HG02973 (cell line): Measurements from ENCODE around the gene SUPT3H.

Experiments
- ATAC-seq: cut with Tn5 transposase; IDR thresholded peaks from one replicate; pipeline ENCODE4 v1.9.1; 2021; ENCODE audit warnings: moderate library complexity; ENCODE audit not compliant: unreplicated experiment

The SUPT3H gene

DNA sequence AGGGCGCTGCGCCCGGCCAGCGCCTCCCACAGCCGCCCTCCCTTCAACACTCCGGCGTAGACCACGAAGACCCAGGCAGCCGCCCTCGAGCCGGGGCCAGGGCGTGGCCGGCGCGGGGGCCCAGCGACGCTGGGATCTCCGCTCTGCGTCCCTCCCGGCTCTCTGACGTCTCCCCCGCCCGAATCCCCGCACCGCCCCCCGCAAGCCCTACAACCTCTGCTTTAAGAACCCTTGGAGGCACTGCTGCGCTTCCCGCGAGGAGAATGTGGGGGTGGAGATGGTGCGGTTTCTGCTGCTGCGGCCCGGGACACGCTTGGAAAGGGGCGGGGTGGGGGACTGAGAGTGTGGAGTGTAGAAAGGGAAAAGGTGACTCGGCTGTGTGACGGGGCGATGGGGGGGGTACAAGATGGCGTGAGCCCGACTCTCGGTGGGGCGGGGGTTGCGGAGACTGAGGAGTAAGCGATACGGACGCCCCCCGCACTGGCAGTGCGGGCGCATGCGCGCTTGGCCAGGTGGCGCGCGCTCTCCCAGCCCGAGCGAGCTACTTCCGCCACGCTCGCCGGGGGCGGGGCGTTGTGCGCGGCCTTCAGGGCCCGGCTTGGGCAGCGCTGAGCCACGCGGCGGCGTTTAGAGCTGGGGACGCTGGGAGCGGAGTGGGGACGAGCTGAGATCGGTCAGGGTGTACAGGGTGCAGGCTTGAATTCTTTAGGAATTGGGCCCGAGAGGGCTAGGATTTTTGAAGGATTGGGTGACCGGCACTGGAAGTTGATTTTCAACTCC is at the start of gene SUPT3H:
TSS of gene SUPT3H (minus strand) at position 381 of the 780 bp plus-strand sequence.
- peak; percentile 88 for ATAC-seq

DNA sequence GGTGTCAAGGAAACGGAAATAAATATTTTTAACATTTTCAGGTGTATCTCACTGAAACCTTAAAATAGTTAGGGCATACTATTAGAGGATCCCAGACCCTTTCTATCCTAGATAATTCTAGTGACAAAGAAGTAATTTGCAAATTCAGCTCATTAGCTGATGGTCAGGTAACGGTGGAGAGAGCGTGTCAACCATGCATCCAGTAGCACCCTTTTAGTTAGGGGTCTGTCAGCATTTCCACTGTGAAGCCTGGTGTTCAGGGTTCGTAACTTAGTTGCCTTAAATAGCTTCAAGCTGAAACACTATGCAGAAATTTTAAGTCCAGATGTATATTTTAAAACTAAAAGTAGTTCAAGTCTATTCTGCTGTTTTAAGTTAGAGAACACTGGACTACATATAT is 48.5 kb upstream of the SUPT3H start:
- no peak for ATAC-seq

GRCh38 chr6:45424451-45424861 is 46.7 kb upstream of the SUPT3H start:
- no peak for ATAC-seq

DNA sequence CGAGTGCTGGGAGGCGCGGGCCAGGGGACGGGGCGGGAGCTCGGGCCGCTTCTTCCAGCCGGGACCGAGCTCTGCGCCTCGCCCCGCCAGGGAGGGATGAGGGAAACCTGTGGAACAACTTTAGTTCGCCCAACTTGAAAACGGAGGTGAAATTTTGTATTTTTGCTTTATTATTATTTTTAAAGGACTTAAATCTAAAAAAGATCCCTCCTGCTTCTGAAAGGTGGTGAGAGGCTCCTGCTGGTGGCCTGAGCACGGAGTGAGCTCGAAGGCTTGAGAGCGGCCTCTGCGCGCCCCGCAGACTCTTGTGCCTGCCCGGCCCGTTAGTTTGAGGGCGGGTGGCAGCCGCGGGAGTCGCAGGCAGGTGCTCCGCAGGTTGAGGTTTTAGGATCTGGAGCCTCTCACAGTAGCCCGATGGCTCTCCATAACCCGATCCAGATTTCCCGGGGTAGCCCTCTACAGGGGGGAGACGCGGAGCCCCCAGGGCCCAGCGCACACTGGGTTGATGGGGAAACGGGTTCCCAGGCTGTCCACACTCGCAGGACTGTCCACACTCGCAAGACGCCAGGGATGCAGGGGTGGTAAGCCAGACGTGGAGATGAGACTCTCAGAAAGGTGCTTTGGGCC is 46.2 kb upstream of the SUPT3H start:
- no peak for ATAC-seq

GRCh38 chr6:45423111-45423823 is 45.5 kb upstream of the SUPT3H start:
- no peak for ATAC-seq

GRCh38 chr6:45422503-45423110 is 44.9 kb upstream of the SUPT3H start:
- ATAC-seq: no peak

DNA sequence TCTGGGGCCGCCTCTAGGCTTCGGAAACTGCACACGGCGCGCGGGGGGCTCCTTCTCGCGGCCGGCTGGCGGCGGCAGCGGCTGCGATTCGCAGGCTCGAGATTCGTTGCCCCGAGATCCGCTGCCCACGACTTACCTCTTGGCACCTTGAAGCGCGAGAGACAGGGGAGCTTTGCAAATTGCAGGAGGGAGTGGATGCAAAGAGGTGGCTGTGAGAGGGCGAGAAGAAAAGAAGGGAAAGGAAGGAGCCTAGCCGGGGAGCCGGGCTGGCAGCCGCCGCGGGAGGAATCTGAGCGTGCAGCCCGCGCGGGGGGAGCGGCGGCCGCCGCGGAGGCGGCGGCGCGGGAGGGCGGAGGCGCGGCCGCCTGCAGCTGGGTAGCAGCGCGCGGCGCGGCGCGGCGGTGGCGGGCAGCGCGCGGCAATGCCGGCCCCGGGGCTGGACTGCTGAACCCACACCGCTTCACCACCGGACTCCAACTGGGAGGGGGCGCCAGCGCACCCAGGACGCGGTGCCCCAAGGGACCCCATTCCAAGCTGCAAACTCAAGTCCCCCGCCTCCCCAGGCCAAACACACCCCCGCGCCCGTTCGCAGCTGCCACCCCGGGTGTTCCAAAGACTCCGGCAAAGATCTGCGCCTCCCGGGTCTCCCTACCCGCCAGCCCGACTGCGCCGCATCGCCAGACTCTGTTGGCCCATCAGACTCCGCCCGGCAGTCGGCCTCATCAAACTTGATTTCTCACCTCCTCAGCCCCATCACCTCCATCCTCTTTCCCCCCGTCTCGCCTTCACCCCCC is 44.2 kb upstream of the SUPT3H start:
- ATAC-seq: no peak

DNA sequence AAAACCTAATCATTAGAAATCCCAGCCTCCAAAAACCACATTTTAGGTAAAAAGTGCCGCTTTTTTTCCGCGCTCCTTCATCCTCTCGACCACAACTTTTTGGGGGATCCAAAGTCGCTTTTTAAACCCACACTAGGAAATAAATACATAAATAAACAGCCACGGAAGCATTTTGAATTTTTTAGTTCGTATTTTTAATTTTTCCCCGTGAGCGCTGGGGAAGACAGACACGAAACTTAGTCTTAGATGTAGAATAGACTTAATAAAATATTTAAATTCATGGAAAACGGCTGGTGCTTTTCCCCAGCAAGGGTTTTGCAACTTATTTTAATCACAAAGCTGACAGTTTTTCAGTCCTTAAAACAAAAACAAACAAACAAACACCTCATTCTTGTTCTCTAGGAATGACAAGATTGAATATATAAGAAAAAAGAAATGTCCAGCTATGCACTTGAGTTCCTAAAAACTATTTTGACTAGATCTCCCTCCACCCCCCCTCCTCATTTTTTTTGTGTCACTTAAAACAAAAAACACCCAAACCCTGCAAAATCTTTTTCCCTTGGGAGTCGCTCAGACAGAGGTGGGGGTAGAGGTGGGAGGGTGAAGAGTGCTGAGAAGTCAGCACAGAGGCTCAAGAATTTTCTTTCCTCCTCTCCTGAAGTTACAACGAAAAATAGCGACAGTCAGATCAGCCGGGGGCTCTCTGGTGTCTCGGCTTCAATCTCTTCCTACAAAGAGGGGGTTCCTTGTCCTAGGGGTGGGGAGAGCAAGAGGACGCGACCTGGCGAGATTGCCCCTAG is 43.4 kb upstream of the SUPT3H start:
- no peak for ATAC-seq

DNA sequence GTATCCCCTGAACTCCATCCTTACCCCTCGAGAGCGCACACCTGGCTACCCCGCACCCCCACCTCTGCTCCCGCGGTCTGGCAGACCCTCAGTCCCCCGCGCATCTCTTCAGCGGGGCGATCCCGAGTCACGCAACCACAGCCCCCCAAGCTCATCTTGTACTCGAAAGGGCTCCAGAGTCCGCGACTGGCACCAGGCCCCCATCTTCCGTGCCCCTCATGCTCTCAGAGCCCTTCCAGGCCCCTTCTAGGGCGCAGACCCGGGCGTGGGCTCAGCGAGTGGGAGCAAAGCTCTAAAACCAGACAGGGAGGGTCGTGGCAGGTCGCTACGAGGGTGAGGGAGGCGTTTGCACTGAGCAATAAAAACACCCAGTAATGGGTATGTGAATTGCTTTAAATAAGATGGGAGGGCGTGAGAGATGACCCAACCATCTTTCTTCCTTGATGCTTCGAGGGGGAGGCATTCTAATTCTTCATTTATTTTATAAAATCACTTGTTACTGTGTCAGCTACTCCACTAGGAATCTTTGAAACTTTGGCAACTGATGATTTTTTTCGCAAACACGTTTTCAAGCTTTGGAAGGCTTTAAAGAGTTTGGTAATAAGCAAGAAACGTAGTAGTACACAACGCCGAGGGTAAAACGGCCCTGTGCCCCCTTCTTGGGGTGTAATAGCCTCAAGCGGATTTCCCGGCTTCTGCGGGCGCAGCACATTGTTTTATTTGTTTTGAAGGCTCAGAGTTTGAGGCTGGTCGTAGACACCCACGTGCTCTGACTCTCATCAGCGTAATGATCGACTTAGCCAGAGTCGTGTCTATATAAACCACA is 42.6 kb upstream of the SUPT3H start:
- ATAC-seq: no peak

DNA sequence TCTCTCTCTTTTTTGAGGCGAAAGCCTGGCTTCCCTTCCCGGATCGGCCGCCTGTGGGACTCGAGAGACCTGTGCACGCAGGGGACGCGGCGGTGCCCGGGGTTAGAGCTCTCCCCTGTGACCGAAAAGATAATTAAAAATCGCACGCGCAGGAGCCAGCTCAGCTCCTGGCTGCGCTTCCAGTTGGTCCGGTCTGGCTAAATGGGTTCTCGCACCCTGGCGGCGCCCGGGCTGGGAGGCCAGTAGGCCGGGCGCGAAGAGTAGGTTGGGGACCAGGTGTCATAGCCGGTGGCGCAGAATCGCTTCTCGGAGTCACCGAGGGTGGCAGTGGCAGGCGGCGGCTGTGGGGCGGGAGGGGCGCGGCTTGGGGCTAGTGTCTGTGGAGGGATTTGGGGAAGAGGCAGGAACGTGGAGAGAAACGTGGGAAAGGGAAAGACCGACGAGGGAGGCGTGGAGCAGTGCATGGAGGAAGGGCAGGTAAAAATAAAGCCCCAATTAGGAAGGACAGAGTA is 41.9 kb upstream of the SUPT3H start:
- no peak for ATAC-seq

GRCh38 chr6:45417436-45417835 is 39.7 kb upstream of the SUPT3H start:
- no peak for ATAC-seq

GRCh38 chr6:45416700-45417099 is 39.0 kb upstream of the SUPT3H start:
- ATAC-seq: no peak

DNA sequence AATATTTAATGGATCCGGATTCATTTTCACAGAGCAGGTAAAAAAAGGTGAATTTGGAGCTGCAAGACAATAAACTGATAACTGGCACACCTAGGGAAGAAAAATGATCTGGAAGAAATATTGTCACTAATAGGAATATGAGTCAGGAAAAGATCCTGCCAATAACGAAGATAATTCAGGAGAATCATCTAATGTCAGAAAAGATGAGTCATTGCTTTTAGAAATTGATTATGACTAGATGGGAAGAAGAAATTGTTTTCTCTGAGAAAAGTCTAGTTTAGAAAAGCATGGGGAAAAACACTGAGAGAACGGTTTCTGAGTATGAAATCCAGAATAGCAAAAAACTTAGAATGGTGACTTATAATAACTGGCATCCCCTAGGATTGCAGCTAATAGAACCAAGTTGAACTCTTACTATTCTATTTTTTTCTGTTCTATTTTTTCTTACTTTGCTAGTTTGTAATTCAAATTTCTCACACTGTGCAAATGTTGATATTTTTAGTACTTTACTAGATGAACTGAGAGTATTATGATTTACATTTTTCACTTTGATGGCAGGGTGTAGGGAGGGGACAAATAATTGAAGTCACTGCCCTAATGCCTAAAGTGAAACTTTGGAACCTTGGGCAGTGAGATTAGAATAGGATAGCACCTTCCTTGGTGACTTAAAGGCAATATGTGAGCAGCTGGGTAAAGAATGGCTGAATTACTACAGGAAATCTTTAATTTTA is 38.2 kb upstream of the SUPT3H start:
- no peak for ATAC-seq

DNA sequence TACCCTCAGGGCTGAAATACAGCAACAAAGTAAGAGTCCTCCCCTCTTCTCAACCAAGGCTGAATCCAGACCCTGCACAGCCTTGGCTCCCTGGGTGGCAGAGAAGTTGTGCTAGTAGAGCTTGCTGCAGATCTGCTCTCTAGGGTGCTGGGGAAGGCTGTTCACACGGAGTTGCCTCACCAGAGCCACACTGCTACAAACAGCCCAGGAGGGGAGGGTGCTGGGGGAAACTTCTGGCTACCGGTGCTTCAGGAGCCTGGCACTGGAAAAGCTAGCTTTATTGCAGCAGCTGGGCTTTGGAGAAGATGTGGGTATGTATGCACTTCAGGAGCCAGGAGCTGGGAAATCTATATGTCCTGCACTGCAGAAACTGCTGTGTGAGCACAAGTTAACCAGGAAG is 37.6 kb upstream of the SUPT3H start:
- ATAC-seq: no peak

- ATAC-seq: no peak
Observed at GRCh38 chr6:45411959-45412358, 34.2 kb upstream of the SUPT3H start.

- no peak for ATAC-seq
Observed at GRCh38 chr6:45400021-45400420, 22.3 kb upstream of the SUPT3H start.

DNA sequence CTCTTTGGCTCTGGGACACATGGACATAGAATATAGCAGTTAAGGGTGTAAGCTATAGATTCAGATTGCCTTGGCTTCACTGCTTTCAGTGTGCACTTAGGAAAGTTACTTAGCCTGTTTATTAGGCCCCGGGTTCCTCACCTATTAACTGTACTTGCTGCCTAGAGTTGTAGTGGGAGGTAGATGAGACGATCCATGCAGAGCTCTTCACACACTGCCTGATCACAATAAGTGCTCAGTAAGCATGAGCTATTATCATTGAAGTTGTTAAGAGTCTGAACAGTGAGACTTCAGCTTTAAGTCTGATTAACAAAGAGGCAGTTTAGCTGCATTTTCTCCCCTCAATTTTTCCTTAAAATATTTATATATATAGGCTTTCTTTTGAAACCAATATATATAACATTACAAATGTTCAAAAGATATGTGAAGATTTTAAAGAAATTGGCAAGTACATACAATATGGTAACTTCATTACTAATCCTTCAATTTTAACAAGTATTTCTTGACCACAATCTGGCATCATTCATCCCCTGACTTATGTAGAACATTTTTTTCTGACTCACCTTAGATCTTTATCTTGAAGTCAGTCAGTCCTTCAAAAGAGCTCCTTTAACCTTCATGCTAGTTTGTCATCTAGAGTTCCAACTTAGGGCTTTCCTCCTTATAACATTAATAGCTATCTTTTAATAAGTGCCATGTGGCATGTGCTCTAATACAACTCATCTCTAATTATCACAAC is 20.5 kb upstream of the SUPT3H start:
- ATAC-seq: no peak
